ENCODE results near the gene PLAGL1.
A peak's percentile ranks its signal among the peaks of the same experiment; 100 is the strongest.

The PLAGL1 gene

DNA sequence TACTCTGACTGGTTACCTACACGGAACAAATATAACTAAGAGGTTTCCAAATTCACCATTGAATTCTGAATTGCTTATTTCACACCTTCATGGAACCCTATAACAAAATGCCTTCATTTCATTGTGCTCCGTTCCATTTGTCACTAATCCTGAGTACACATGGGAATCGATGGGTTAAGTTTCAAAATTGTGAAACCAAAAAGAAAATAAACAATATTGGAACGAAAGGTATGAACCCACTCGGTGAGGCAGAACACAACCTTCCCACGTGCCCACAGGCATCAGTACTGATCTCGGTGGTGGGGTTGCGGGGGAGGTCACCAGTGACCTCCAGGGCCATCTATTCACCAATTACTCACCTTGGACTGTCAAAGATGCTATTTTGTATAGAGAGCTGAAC is 34.0 kb downstream of the PLAGL1 start:
- Histone ChIP-seq H3K36me3 (ENCODE audit: control insufficient read depth, insufficient read depth, low read length, severe bottlenecking) (peaks cover under 1% of the 10 kb centered on the region), H3K9me3 (ENCODE audit: control insufficient read depth, low read length) (no peaks in the 10 kb centered on the region), H3K4me3 (ENCODE audit: low read length) (no peak overlapping the region), H3K9ac (ENCODE audit: low read length) (no peak overlapping the region), H3K27me3 (replicated peaks; ENCODE audit: control insufficient read depth, insufficient read depth, low read length) (no peaks in the 10 kb centered on the region), H3K4me1 (ENCODE audit: control insufficient read depth, insufficient read depth, low read length) (peaks cover 38% of the 10 kb centered on the region)
- no peak for DNase-seq (ENCODE audit: low read depth)

DNA sequence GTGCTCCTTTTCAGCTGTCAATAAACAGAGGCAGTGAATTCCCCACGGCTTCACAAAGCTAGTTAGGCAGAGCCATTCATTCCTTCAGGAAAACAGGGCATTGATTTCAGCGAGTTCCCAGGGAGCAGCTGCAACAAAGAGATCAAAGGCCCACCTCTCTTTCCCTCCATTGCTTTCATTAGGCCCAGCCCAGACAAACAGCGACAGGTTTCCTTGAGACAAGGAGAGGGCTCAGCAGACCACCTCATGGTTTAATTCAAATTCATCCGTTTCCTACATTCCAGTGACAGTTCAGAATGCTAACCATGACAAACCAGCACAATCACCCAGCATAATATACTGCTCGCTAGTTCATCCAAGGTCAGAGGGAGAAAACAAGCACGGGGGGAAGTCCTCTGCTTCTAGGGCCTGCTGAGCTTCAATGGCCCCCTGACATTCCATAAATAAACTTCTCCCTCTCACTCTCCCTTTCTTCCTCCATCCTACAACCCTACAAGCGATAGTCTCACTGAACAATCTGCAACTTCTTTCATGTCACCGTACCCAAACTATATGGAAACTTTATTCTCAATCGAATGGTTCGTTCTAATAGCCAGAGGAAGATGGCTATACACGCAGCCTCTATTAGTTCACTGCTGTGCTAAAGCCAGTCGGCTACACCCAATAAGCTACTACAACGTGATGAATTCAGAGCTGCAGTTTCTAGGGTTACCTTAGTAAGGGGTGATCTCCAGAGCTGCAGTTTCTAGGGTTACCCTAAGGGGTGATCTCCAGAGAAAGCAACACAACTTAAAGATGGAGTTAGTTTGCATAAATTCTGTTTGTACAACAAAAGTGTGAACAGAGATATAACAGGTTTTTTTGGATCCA is 34.7 kb downstream of the PLAGL1 start:
- Histone ChIP-seq H3K9me3 (ENCODE audit: control insufficient read depth, low read length) (no peaks in the 10 kb centered on the region), H3K9ac (ENCODE audit: low read length) (no peak overlapping the region), H3K4me3 (ENCODE audit: low read length) (no peak overlapping the region), H3K27me3 (replicated peaks; ENCODE audit: control insufficient read depth, insufficient read depth, low read length) (no peaks in the 10 kb centered on the region), H3K4me1 (ENCODE audit: control insufficient read depth, insufficient read depth, low read length) (peaks cover 45% of the 10 kb centered on the region), H3K36me3 (ENCODE audit: control insufficient read depth, insufficient read depth, low read length, severe bottlenecking) (no peaks in the 10 kb centered on the region)
- DNase-seq (ENCODE audit: low read depth): no peak

DNA sequence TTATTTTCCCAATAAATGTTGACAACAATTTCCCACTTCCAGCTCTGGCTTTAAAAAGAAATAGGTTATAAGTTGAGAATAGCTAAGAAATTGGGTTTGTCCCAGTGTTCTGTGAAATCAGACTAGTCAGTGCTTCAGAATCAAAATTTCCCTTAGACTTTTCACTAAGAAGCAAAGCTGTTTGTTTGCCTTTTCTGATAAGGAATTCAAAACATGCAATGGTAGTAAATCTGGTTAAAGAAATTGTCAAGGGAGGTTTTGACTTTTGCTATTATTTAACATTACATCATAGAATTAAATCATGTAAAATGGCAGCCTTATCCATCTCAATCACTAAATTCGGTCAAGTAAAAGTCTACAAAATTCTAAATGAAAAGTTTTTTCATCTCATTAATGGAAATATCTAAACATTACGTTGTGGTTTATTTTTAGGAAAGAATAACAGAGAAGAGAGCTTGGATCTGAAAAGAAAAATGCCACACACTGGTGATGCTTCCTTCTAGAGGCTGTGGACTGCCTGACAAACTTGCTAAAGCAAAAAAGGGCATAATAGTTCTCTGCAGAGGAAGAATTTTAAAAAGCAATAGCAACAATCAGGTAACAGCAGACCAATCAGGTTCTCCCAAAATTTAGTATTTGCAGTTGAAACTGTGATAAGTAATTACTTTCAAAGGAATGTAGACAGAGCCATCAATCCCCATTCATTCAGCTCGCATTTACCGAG is 36.4 kb downstream of the PLAGL1 start:
- no peaks in the 10 kb centered on the region for H3K27me3 ChIP-seq (replicated peaks; ENCODE audit: control insufficient read depth, insufficient read depth, low read length)
- H3K4me1 ChIP-seq (ENCODE audit: control insufficient read depth, insufficient read depth, low read length): peaks cover 55% of the 10 kb centered on the region
- DNase-seq (ENCODE audit: low read depth): peak; percentile 42
- no peaks in the 10 kb centered on the region for H3K9me3 ChIP-seq (ENCODE audit: control insufficient read depth, low read length)
- peak overlapping the region; percentile 65 for H3K4me3 ChIP-seq (ENCODE audit: low read length)
- peak overlapping the region; percentile 28 for H3K9ac ChIP-seq (ENCODE audit: low read length)
- peaks cover 10% of the 10 kb centered on the region for H3K36me3 ChIP-seq (ENCODE audit: control insufficient read depth, insufficient read depth, low read length, severe bottlenecking)

DNA sequence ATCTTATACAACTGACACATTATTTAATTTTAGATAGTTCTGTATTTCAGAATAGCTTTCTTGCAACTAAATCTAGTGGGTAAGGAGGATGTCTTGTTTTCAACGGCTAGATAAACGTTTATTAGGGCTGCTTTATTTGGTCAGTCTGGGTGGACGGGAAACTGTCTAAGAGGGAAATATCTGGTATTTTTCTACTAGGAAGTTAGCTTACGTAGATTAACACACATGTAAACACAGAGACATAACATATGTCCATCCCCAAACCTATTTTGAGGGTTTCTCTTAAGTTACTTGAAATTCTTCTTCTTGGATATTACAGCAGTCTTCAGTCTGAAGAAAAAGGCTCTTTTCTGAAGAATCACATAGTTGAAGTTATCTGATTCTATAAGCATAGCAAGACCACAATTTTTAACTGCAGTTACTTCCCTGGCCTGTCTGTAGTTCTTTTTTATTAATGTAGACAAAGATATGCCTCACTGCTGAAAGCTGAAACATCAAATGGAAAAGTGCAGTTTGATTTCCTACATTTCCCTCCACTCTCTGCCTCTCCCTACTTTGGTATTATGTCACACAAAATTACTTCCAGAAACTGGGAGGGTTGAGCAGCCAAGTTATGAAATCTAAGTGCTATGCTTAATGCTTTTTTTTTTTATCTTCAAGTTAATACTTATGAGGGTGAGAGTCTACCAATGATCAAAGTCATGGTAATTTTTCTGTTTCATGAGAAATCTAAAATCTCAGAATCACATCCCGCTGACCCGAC is 37.4 kb downstream of the PLAGL1 start:
- Histone ChIP-seq H3K4me3 (ENCODE audit: low read length) (peak overlapping the region; percentile 65), H3K36me3 (ENCODE audit: control insufficient read depth, insufficient read depth, low read length, severe bottlenecking) (peaks cover 19% of the 10 kb centered on the region), H3K9ac (ENCODE audit: low read length) (peak overlapping the region; percentile 28), H3K27me3 (replicated peaks; ENCODE audit: control insufficient read depth, insufficient read depth, low read length) (no peaks in the 10 kb centered on the region), H3K9me3 (ENCODE audit: control insufficient read depth, low read length) (no peaks in the 10 kb centered on the region), H3K4me1 (ENCODE audit: control insufficient read depth, insufficient read depth, low read length) (peaks cover 64% of the 10 kb centered on the region)
- DNase-seq (ENCODE audit: low read depth): peak; percentile 76

DNA sequence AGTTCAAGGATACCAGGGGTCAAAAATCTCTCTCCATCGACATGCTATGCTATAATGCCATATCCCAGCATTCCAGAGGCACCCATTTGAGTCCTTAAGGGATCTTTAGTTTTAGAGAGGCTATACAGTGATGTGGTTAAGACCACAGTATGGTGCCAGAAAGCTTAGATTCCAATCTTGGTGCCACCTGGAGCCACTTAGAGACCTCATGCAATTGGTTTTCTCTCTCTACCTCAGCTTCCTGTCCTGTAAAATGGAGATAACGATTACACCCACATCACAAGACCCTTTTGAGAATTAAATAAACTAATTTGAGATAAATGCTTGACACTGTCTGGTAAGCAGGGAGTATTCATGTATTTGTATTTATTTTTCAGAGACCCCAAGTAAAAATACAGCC is 39.0 kb downstream of the PLAGL1 start:
- H3K27me3 ChIP-seq (replicated peaks; ENCODE audit: control insufficient read depth, insufficient read depth, low read length): no peaks in the 10 kb centered on the region
- peaks cover 29% of the 10 kb centered on the region for H3K36me3 ChIP-seq (ENCODE audit: control insufficient read depth, insufficient read depth, low read length, severe bottlenecking)
- H3K4me1 ChIP-seq (ENCODE audit: control insufficient read depth, insufficient read depth, low read length): peaks cover 68% of the 10 kb centered on the region
- H3K9me3 ChIP-seq (ENCODE audit: control insufficient read depth, low read length): no peaks in the 10 kb centered on the region
- H3K4me3 ChIP-seq (ENCODE audit: low read length): no peak overlapping the region
- DNase-seq (ENCODE audit: low read depth): no peak
- H3K9ac ChIP-seq (ENCODE audit: low read length): no peak overlapping the region

DNA sequence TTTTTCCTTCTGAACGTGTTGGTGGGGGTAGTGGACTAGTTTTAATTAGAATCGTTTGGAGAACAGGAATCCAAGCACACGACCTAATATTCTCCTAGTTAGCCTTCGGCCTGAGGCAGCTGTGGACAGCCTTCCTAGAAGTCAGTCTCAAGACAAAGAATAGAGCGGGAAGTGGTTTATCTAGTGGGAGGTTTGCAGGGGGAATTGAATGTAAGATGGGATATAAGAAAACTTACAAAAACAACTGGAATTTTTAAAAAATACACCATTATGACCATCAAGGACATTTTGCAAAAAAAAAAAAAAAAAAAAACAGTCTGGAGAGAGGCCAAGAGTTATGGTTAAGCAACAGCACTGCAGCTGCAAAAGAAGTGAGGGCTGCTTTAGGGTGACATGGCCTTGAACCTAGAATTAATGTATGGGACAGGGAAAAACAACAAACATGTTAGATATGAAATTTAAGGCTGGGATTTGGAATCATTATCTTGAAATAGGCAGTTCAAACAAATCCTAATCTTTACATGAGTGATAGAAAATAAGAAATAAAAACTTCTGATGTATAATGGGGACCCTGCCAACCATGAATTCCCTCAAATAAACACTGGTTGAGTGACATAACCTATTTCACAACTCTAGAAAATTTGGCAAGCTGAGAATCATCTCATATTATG is 40.2 kb downstream of the PLAGL1 start:
- Histone ChIP-seq H3K9me3 (ENCODE audit: control insufficient read depth, low read length) (no peaks in the 10 kb centered on the region), H3K4me1 (ENCODE audit: control insufficient read depth, insufficient read depth, low read length) (peaks cover 65% of the 10 kb centered on the region), H3K27me3 (replicated peaks; ENCODE audit: control insufficient read depth, insufficient read depth, low read length) (no peaks in the 10 kb centered on the region), H3K9ac (ENCODE audit: low read length) (no peak overlapping the region), H3K4me3 (ENCODE audit: low read length) (no peak overlapping the region), H3K36me3 (ENCODE audit: control insufficient read depth, insufficient read depth, low read length, severe bottlenecking) (peaks cover 39% of the 10 kb centered on the region)
- DNase-seq (ENCODE audit: low read depth): peak; percentile 78

DNA sequence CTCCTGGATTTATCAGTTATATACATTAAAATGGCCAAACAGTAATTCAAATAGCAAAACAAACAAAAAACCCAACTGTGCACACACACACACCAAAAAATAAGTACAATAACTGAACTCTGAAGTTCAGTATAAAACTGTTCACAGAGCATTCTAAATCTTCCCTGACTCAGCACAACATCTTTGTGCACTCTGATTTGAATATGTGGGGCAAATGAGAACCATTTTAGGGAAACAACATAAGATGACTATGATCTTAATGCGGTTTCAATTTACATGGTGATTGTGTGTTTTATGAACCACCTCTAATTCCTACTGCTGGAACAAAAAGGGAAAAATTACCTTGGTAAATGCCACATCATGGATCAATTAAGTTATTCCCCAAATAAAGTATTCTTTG is 41.7 kb downstream of the PLAGL1 start:
- DNase-seq (ENCODE audit: low read depth): no peak
- Histone ChIP-seq H3K9me3 (ENCODE audit: control insufficient read depth, low read length) (no peaks in the 10 kb centered on the region), H3K27me3 (replicated peaks; ENCODE audit: control insufficient read depth, insufficient read depth, low read length) (no peaks in the 10 kb centered on the region), H3K9ac (ENCODE audit: low read length) (no peak overlapping the region), H3K4me1 (ENCODE audit: control insufficient read depth, insufficient read depth, low read length) (peaks cover 63% of the 10 kb centered on the region), H3K4me3 (ENCODE audit: low read length) (no peak overlapping the region), H3K36me3 (ENCODE audit: control insufficient read depth, insufficient read depth, low read length, severe bottlenecking) (peaks cover 39% of the 10 kb centered on the region)

DNA sequence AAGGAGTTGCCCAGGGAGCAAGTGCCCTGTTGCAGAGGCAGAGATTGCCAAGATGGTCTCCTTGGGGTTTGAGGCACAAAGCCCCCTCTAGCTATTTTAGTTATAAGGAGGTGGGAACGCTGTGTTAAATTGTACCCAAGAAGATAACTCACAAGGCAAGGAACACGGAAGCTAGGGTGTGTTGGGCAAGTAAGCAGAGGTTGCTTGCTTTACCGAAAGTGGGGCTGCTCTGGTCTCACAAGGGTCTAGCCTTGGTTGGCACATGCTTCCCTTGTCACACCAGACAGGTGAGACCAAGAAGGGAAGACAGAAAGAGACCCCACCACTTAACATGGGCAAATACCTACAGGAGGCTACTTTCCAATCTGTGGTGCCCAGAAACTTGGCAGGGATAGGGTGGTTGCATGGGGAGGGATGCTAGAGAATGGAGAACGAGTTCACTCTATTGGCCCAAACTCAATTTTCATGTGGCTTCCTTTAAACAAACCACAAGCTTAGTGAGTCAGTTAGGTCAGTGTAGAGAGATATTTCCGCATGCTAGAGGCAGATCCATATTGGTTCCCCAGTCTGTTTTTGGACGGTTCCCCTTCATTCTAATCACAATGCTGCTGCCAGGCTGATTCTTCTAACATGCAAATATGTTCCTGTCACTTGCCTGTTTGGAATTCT is 42.4 kb downstream of the PLAGL1 start:
- Histone ChIP-seq H3K4me1 (ENCODE audit: control insufficient read depth, insufficient read depth, low read length) (peaks cover 61% of the 10 kb centered on the region), H3K4me3 (ENCODE audit: low read length) (no peak overlapping the region), H3K27me3 (replicated peaks; ENCODE audit: control insufficient read depth, insufficient read depth, low read length) (no peaks in the 10 kb centered on the region), H3K9ac (ENCODE audit: low read length) (no peak overlapping the region), H3K9me3 (ENCODE audit: control insufficient read depth, low read length) (no peaks in the 10 kb centered on the region), H3K36me3 (ENCODE audit: control insufficient read depth, insufficient read depth, low read length, severe bottlenecking) (peaks cover 39% of the 10 kb centered on the region)
- no peak for DNase-seq (ENCODE audit: low read depth)

DNA sequence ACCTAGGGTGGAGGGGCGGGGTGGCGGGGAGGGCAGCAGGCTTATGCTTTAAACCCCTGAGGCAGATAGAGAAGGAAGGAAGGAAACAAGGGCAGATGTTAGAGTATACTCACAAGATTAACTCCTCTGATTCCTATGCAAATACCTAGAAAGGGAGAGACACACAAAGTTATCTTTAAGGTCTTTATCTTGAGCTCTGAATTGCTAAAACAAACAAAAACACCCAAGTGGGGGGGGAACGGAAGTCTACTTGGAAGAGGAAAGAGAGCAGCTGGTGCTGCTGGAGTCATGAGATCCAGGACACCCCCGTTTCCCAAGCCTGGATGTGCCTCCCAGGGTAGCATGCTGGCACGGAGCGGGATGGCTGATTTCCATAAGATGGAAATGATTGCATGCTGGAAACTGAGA is 43.4 kb downstream of the PLAGL1 start:
- no peaks in the 10 kb centered on the region for H3K9me3 ChIP-seq (ENCODE audit: control insufficient read depth, low read length)
- H3K9ac ChIP-seq (ENCODE audit: low read length): no peak overlapping the region
- peaks cover 62% of the 10 kb centered on the region for H3K4me1 ChIP-seq (ENCODE audit: control insufficient read depth, insufficient read depth, low read length)
- no peak overlapping the region for H3K4me3 ChIP-seq (ENCODE audit: low read length)
- H3K27me3 ChIP-seq (replicated peaks; ENCODE audit: control insufficient read depth, insufficient read depth, low read length): no peaks in the 10 kb centered on the region
- no peak for DNase-seq (ENCODE audit: low read depth)
- peaks cover 46% of the 10 kb centered on the region for H3K36me3 ChIP-seq (ENCODE audit: control insufficient read depth, insufficient read depth, low read length, severe bottlenecking)

DNA sequence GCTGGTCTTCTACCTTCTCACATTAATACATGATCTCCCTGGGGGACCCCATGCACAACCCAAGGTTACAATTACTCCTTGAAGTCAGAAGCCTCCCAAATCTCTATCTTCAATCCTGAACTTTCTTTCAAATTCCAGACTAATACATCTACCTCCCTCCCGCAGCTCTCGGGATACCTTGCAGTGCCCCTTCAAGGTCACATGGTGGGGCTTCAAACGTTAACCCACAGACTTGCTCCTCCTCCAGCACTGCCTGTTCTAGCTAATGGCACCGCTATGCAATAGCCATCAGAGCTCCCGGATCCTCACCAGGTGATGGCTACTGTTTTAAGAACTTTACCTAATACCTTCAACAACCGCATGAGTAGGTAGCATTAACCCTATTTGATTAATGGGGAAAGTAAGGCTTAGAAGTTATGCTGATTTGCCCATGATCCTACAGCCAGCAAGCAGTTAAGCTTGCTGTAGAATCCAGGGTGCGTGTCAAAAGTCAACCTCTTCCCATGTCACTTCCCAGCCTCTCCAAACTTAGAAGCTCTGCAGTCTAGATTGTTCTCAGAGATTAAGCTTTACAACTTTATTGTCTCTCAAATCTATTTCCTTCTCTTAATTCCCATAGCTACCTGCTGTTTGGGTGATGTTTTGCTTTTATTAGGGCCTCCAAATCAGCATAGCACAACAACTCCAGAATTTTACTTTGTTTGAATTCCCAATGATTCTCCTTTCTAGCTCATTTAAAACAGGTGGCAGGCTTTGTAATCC is 44.7 kb downstream of the PLAGL1 start:
- no peak overlapping the region for H3K4me3 ChIP-seq (ENCODE audit: low read length)
- peaks cover 53% of the 10 kb centered on the region for H3K4me1 ChIP-seq (ENCODE audit: control insufficient read depth, insufficient read depth, low read length)

More for the DNA sequence above, 44.7 kb downstream of the PLAGL1 start:
- Histone ChIP-seq H3K9ac (ENCODE audit: low read length) (no peak overlapping the region), H3K36me3 (ENCODE audit: control insufficient read depth, insufficient read depth, low read length, severe bottlenecking) (peaks cover 56% of the 10 kb centered on the region), H3K9me3 (ENCODE audit: control insufficient read depth, low read length) (no peaks in the 10 kb centered on the region), H3K27me3 (replicated peaks; ENCODE audit: control insufficient read depth, insufficient read depth, low read length) (no peaks in the 10 kb centered on the region)
- no peak for DNase-seq (ENCODE audit: low read depth)
